Gastrocnemius medialis (tissue), 4 donors: ENCODE results near the gene SORBS1. TPM values are rescaled to one million over a fixed set of nuclear protein-coding genes. Genes with fewer than 3 reads are reported as not detected.
A peak's percentile ranks its signal among the peaks of the same experiment; 100 is the strongest.
"Not testable (repeated sequence)": the region's sequence is repeated elsewhere in the genome, so short reads cannot be mapped to it uniquely, and the experiment has no call there.

Source experiments
- ATAC-seq, 2 donors: fragments of 150-250 bp; one replicate each; pipeline ENCODE4 v1.9.1; 2016
- DNase-seq, 2 donors: peaks; one replicate each; pipeline ENCODE4 v3.0.0-alpha.2; 2019
- H3K27ac ChIP-seq, 4 donors: fragments of 200-600 bp; sonication (generic); 1 replicate in 1 of 4; 2 replicates in 3 of 4; pipeline ENCODE4 v1.5.1; 2016 to 2018; ENCODE audit warnings: mild to moderate bottlenecking in 2 of 4, moderate library complexity in 1 of 4
- H3K27me3 ChIP-seq, 3 donors: fragments of 200-600 bp; sonication (generic) in 2 of 3; 1 replicate in 1 of 3; 2 replicates in 2 of 3; pipeline versions ENCODE4 v1.5.1 to v1.6.0; 2016 to 2019; ENCODE audit warnings: mild to moderate bottlenecking in 1 of 3, moderate library complexity in 1 of 3
- H3K36me3 ChIP-seq, 2 donors: fragments of 200-600 bp; sonication (generic) in 1 of 2; one replicate each; pipeline ENCODE4 v1.5.1; 2017 to 2018
- H3K4me1 ChIP-seq, 2 donors: fragments of 200-600 bp; sonication (generic) in 1 of 2; one replicate each; pipeline ENCODE4 v1.5.1; 2016 to 2017; ENCODE audit warnings: mild to moderate bottlenecking in 2 of 2
- H3K4me3 ChIP-seq, 4 donors: fragments of 200-600 bp; sonication (generic) in 3 of 4; 1 replicate in 1 of 4; 2 replicates in 3 of 4; pipeline ENCODE4 v1.5.1; 2016 to 2019; ENCODE audit warnings: mild to moderate bottlenecking in 2 of 4
- H3K9me3 ChIP-seq, 3 donors: fragments of 200-600 bp; sonication (generic) in 2 of 3; 1 replicate in 1 of 3; 2 replicates in 2 of 3; pipeline ENCODE4 v1.5.1; 2016 to 2019
- POLR2A ChIP-seq, 2 donors: fragments of 450-650 bp; IDR thresholded peaks; one replicate each; pipeline ENCODE4 v1.6.1; 2017; ENCODE audit warnings: antibody characterized with exemption in 2 of 2, mild to moderate bottlenecking in 2 of 2, moderate library complexity in 2 of 2
- in situ Hi-C, 4 donors: fragments of 200-750 bp; cut with MboI; loops; one replicate each; pipeline versions ENCODE4 v1.15.0 to v1.8.0; 2017; ENCODE audit warnings: low sequenced_read_pairs in 4 of 4
- intact Hi-C: fragments of 100-400 bp; cut with DNase I; formaldehyde crosslinking; loops from one replicate; pipeline ENCODE4 v1.15.1; 2023; ENCODE audit warnings: low total_unique reads
- total RNA-seq, 4 donors: library from RNA; depleted of rRNA; stranded (reverse); fragments of >200 nt; gene quantifications; one replicate each; pipeline versions ENCODE4 v1.1.0 to v1.2.3, GENCODE V29; 2016
- TF ChIP-seq, protein P1 (sequence below), 5 experiments: fragments of 450-650 bp in 3 of 5; fragments of 200-600 bp in 2 of 5; sonication (generic) in 2 of 5; IDR thresholded peaks in 4 of 5; conservative IDR thresholded peaks in 1 of 5; 1 replicate in 4 of 5; 2 replicates in 1 of 5; pipeline ENCODE4 v1.5.1; 2016 to 2019; ENCODE audit warnings: antibody characterized with exemption in 5 of 5, mild to moderate bottlenecking in 3 of 5, moderate library complexity in 3 of 5

Gene SORBS1
- total RNA-seq, 4 donors from 2014 or later, result 146 to 331 (median 186) TPM

DNA sequence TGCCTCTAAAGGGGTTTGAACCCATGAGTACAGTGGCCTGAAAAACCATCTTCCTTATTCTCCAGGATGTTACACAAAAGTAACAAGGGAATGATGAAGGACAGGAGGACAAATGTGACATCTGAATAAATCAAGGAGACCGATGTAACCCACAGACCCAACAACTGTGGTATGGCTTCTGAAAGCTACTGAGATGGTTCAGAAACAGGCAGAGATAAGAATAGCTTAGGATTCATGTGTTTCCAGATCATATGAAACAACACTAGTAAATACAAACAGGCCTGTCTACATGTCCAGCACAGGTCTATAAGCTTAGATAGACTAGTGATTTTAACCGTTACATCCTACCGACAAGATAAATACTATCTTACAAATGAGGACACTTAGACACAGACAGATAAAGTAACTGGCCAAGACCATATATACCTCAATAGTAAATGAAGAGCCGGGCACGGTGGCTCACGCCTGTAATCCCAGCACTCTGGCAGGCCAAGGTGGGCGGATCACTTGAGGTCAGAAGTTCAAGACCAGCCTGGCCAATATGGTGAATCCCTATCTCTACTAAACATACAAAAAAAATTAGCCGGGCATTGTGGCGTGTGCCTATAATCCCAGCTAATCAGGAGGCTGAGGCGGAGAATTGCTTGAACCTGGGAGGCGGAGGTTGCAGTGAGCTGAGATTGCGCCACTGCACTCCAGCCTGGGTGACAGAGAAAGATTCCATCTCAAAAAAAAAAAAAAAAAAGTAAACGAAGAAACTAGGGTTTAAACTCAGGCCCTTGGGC is 88.7 kb downstream of the SORBS1 start:
- Histone ChIP-seq H3K27ac (peak overlapping the region; percentile 92 to 99 (median 95)), H3K27me3 (no peaks in the 10 kb centered on the region), H3K36me3 (no peaks in the 10 kb centered on the region), H3K4me1 (peaks cover 86 to 94% of the 10 kb centered on the region in 2 donors), H3K9me3 (no peaks in the 10 kb centered on the region), H3K4me3 (no peak overlapping the region)
- in situ Hi-C loops (no loop called here), intact Hi-C loops (no loop called here)
- no peak for DNase-seq
- ATAC-seq, result peak in 1 of 2 donors; percentile 53
- TF ChIP-seq POLR2A (IDR thresholded peaks at IDR 0.05), result peak in 1 of 2 donors; percentile 57
- TF ChIP-seq, protein P1, sequence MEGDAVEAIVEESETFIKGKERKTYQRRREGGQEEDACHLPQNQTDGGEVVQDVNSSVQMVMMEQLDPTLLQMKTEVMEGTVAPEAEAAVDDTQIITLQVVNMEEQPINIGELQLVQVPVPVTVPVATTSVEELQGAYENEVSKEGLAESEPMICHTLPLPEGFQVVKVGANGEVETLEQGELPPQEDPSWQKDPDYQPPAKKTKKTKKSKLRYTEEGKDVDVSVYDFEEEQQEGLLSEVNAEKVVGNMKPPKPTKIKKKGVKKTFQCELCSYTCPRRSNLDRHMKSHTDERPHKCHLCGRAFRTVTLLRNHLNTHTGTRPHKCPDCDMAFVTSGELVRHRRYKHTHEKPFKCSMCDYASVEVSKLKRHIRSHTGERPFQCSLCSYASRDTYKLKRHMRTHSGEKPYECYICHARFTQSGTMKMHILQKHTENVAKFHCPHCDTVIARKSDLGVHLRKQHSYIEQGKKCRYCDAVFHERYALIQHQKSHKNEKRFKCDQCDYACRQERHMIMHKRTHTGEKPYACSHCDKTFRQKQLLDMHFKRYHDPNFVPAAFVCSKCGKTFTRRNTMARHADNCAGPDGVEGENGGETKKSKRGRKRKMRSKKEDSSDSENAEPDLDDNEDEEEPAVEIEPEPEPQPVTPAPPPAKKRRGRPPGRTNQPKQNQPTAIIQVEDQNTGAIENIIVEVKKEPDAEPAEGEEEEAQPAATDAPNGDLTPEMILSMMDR (IDR thresholded peaks at IDR 0.05 in 4 of 5, conservative IDR thresholded peaks at IDR 0.05 in 1 of 5), result no peak

DNA sequence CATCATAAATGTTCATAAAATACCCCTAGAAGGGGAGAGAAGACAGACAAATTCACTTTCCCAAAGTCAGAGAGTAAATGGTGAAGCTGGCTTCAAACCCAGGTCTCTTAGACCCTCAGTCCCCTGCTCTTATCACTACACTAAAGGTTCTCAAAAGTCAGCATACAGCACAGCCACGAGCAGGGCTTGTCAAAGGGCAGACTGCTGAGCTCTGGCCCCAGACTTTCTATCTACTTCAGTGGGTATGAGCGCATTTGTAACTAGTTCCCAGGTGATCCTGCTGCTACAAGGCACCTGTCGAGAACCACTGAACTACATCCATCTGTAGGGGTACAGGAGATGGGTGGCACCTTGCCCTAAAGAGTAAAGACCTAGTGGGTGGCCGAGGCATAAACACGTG is 91.5 kb downstream of the SORBS1 start:
- Histone ChIP-seq H3K27ac (peak overlapping the region; percentile 92 to 99 (median 95)), H3K27me3 (no peaks in the 10 kb centered on the region), H3K4me1 (peaks cover 71 to 86% of the 10 kb centered on the region in 2 donors), H3K4me3 (no peak overlapping the region), H3K9me3 (no peaks in the 10 kb centered on the region), H3K36me3 (no peaks in the 10 kb centered on the region)
- TF ChIP-seq, protein P1 (IDR thresholded peaks at IDR 0.05 in 4 of 5, conservative IDR thresholded peaks at IDR 0.05 in 1 of 5), result no peak
- no peak for TF ChIP-seq POLR2A (IDR thresholded peaks at IDR 0.05)
- intact Hi-C loops (loop anchor here (2.0 kb wide), 1 partner anchor 49 kb away; no protein-coding TSS in a partner anchor), in situ Hi-C loops (no loop called here)
- DNase-seq (no peak), ATAC-seq (no peak)

DNA sequence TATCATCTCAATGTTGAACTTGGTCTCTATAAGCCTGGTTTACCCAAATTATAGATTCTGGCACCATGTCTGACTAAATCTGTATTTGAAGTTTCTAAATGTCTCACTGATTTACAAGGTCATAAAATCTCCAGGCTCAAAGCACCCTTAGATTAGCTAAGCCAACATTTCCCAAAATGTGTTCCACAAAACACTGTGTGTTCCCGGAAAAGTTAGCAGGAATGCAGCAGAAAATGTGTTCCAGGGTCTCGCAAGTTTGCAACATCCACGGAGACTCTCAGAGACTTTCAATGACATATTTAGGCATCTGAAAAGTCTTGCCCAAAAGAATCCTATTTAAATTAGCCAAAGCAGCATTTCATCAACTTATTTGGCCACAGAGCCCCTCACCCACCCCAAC is 91.9 kb downstream of the SORBS1 start:
- TF ChIP-seq POLR2A (IDR thresholded peaks at IDR 0.05), result no peak
- in situ Hi-C loops (no loop called here), intact Hi-C loops (loop anchor here (2.0 kb wide), 1 partner anchor 50 kb away; no protein-coding TSS in a partner anchor)
- Histone ChIP-seq H3K9me3 (no peaks in the 10 kb centered on the region), H3K4me1 (peaks cover 73 to 87% of the 10 kb centered on the region in 2 donors), H3K27ac (peak overlapping the region; percentile 92 to 99 (median 95)), H3K27me3 (no peaks in the 10 kb centered on the region), H3K4me3 (no peak overlapping the region), H3K36me3 (no peaks in the 10 kb centered on the region)
- ATAC-seq (no peak), DNase-seq (no peak)

- H3K9me3 ChIP-seq, DNase-seq, ATAC-seq, in situ Hi-C loops, H3K4me3 ChIP-seq, H3K27me3 ChIP-seq, H3K36me3 ChIP-seq: not testable (repeated sequence)
- peaks cover 74 to 89% of the 10 kb centered on the region in 2 donors for H3K4me1 ChIP-seq
- H3K27ac ChIP-seq, result peak overlapping the region; percentile 92 to 99 (median 95)
- intact Hi-C loops, result loop anchor here (1.0 to 2.0 kb wide), 2 partner anchors 17 to 51 kb away; no protein-coding TSS in a partner anchor
Measured at GRCh38 chr10:95467642-95468041, 93.5 kb downstream of the SORBS1 start.

DNA sequence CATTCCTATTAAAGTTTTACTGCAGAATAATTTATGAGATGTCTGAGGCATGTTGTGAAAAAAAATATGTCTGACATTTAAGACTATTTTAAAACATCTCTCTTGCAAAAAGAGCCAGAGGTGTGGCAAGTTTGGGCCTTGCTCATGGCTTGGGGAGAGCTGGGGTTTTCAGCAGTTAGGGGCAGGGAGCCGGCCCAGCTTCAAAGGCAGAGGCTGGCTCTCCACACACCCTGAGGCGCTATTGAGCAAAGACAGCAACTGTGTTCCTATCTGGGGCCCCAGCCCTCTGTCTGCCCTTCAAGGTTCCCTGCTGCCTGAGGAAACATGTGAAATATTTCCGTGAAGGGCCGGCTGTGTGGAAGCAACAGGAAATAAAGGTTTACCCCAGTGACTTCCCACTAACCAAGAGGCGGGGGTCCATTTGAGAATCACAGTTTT is 94.0 kb downstream of the SORBS1 start:
- intact Hi-C loops, result loop anchor here (1.0 kb wide), 1 partner anchor 17 kb away; no protein-coding TSS in a partner anchor
- no peaks in the 10 kb centered on the region for H3K36me3 ChIP-seq
- H3K4me1 ChIP-seq, result peaks cover 73 to 89% of the 10 kb centered on the region in 2 donors
- DNase-seq (peak; percentile 64 to 86), ATAC-seq (peak; percentile 75 to 91)
- in situ Hi-C loops, result no loop called here
- H3K9me3 ChIP-seq, result no peaks in the 10 kb centered on the region
- H3K4me3 ChIP-seq, result no peak overlapping the region
- H3K27ac ChIP-seq, result peak overlapping the region; percentile 92 to 99 (median 95)
- H3K27me3 ChIP-seq, result no peaks in the 10 kb centered on the region
- peak in 1 of 2 donors; percentile 36 for TF ChIP-seq POLR2A (IDR thresholded peaks at IDR 0.05)
- TF ChIP-seq, protein P1 (IDR thresholded peaks at IDR 0.05 in 4 of 5, conservative IDR thresholded peaks at IDR 0.05 in 1 of 5), result peak in 1 of 5 experiments; percentile 43
